ENCODE data around the gene ARNT2. TPM values are rescaled to one million over a fixed set of nuclear protein-coding genes. Genes with fewer than 3 reads are reported as not detected.

ARNT2 gene
- total RNA-seq, 4 donors from 2014 or later: 0.26 to 22.9 (median 7.0) TPM

DNA sequence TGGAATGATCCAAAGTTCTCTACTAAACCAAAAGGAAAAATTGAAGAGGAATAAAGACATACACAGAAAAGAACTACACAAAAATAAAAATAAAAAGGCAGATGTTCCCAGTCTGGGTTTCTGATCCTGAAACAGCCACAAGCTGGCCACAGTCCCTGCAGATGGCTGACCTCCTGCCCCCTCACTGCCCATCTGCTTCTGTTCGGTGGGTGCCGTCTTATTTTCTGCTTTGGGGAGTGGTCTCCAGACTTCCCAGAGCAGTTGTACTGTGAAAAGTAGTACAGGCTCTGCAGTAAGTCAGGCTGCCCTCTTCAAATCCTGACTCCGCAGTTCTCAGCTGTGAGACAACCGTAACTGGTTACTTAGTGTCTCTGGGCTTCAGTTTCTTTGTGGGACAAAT is 94.5 kb downstream of the ARNT2 start:
- Histone ChIP-seq H3K4me3 (no peak overlapping the region), H3K27me3 (no peaks in the 10 kb centered on the region), H3K4me1 (no peaks in the 10 kb centered on the region), H3K9me3 (no peaks in the 10 kb centered on the region), H3K27ac (peak overlapping the region; percentile 18 to 31), H3K36me3 (no peaks in the 10 kb centered on the region)
- TF ChIP-seq POLR2A (IDR thresholded peaks at IDR 0.05): no peak
- TF ChIP-seq, protein P1, sequence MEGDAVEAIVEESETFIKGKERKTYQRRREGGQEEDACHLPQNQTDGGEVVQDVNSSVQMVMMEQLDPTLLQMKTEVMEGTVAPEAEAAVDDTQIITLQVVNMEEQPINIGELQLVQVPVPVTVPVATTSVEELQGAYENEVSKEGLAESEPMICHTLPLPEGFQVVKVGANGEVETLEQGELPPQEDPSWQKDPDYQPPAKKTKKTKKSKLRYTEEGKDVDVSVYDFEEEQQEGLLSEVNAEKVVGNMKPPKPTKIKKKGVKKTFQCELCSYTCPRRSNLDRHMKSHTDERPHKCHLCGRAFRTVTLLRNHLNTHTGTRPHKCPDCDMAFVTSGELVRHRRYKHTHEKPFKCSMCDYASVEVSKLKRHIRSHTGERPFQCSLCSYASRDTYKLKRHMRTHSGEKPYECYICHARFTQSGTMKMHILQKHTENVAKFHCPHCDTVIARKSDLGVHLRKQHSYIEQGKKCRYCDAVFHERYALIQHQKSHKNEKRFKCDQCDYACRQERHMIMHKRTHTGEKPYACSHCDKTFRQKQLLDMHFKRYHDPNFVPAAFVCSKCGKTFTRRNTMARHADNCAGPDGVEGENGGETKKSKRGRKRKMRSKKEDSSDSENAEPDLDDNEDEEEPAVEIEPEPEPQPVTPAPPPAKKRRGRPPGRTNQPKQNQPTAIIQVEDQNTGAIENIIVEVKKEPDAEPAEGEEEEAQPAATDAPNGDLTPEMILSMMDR (IDR thresholded peaks at IDR 0.05): no peak
- no peak for DNase-seq
- intact Hi-C loops (cut with DNase I; ENCODE audit: low total_unique reads): no loop called here

GRCh38 chr15:80500021-80500420 is 95.8 kb downstream of the ARNT2 start:
- Histone ChIP-seq H3K36me3 (no peaks in the 10 kb centered on the region), H3K27me3 (no peaks in the 10 kb centered on the region), H3K4me1 (no peaks in the 10 kb centered on the region), H3K9me3 (no peaks in the 10 kb centered on the region), H3K4me3 (no peak overlapping the region), H3K27ac (peak overlapping the region; percentile 31 to 41)
- no peak for TF ChIP-seq POLR2A (IDR thresholded peaks at IDR 0.05)
- TF ChIP-seq, protein P1 (IDR thresholded peaks at IDR 0.05): no peak
- intact Hi-C loops (cut with DNase I; ENCODE audit: low total_unique reads): no loop called here
- peak in 1 of 2 donors; percentile 27 for DNase-seq

- Histone ChIP-seq H3K36me3 (no peaks in the 10 kb centered on the region), H3K27me3 (no peaks in the 10 kb centered on the region), H3K4me1 (no peaks in the 10 kb centered on the region), H3K4me3 (no peak overlapping the region), H3K27ac (no peak overlapping the region), H3K9me3 (no peaks in the 10 kb centered on the region)
- TF ChIP-seq POLR2A (IDR thresholded peaks at IDR 0.05): no peak
- TF ChIP-seq, protein P1 (IDR thresholded peaks at IDR 0.05): no peak
- no peak for DNase-seq
- intact Hi-C loops (cut with DNase I; ENCODE audit: low total_unique reads): no loop called here
Observed at GRCh38 chr15:80501476-80501875, 97.3 kb downstream of the ARNT2 start.

DNA sequence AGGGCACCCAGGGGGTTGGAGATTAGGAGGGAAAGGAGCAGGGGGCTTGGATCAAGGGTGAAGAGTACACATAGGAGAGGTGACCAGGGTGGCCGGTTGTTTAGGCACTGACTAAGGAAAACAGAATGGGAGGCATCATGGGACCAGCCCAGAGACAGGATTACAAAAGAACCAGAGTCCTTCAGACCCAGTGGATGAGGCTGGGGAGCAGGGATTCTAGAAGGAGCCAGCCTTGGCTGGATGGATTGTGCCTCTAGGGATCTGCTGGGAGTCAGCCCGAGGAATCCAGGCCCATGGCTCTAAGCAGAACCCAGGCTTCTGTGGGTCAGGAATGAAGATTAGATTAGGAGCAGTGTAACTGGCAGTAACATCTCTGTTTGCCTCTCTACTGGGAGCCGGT is 98.6 kb downstream of the ARNT2 start:
- Histone ChIP-seq H3K27me3 (no peaks in the 10 kb centered on the region), H3K36me3 (no peaks in the 10 kb centered on the region), H3K27ac (peak overlapping the region in 1 of 2 donors; percentile 18), H3K4me3 (no peak overlapping the region), H3K9me3 (no peaks in the 10 kb centered on the region), H3K4me1 (no peaks in the 10 kb centered on the region)
- intact Hi-C loops (cut with DNase I; ENCODE audit: low total_unique reads): no loop called here
- no peak for DNase-seq
- TF ChIP-seq POLR2A (IDR thresholded peaks at IDR 0.05): no peak
- TF ChIP-seq, protein P1 (IDR thresholded peaks at IDR 0.05): no peak

DNA sequence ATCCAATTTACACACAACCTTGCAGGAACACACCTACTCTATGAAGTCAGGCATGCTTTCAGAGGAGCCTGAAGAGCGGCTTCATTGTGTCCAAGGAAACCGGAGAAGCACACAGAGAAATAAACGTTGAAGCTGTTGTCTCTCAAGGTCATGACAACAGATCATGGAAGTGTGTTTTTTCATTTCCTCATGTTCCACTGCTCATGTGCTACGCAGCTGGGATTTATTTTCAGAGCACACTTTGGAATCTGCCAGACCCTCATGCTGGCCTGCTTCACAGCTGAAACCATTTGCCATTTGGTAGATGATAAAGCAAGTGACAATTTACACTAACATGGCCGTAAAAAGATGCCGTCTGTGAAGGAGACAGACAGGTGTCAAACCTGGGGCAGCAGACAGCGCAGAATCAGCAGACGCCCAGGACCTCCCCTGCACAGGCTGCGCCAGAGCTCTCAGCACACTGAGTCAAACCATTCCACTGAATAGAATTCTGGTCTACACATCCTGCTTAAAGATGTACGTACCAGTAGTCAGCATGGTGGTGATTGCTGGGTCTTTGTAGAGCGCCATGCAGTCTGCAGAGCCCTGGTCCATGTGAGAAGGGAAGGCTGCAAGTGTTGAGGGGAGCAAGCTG is 99.3 kb downstream of the ARNT2 start:
- Histone ChIP-seq H3K27ac (no peak overlapping the region), H3K9me3 (no peaks in the 10 kb centered on the region), H3K4me1 (no peaks in the 10 kb centered on the region), H3K27me3 (no peaks in the 10 kb centered on the region), H3K4me3 (no peak overlapping the region), H3K36me3 (no peaks in the 10 kb centered on the region)
- intact Hi-C loops (cut with DNase I; ENCODE audit: low total_unique reads): no loop called here
- TF ChIP-seq, protein P1 (IDR thresholded peaks at IDR 0.05): no peak
- TF ChIP-seq POLR2A (IDR thresholded peaks at IDR 0.05): no peak
- no peak for DNase-seq
